Colonic mucosa (tissue), 4 donors: ENCODE data around the gene ELAVL1. TPM values are rescaled to one million over a fixed set of nuclear protein-coding genes. Genes with fewer than 3 reads are reported as not detected.

Experiments
- DNase-seq: peaks from one replicate; pipeline ENCODE4 v3.0.0-alpha.2; 2020
- H3K27ac ChIP-seq: fragments of 200-600 bp; one replicate; pipeline ENCODE4 v1.8.0; 2021
- H3K27me3 ChIP-seq: fragments of 200-600 bp; one replicate; pipeline ENCODE4 v1.8.0; 2021
- H3K36me3 ChIP-seq: fragments of 200-600 bp; one replicate; pipeline ENCODE4 v1.8.0; 2021
- H3K4me1 ChIP-seq: fragments of 200-600 bp; one replicate; pipeline ENCODE4 v1.8.0; 2021; ENCODE audit warnings: mild to moderate bottlenecking
- H3K4me3 ChIP-seq: fragments of 200-600 bp; one replicate; pipeline ENCODE4 v1.8.0; 2021
- H3K9ac ChIP-seq, 2 donors: one replicate each; pipeline ENCODE4 v1.7.0; 2013; ENCODE audit warnings: control low read depth in 2 of 2, low read depth in 2 of 2, low read length in 2 of 2
- H3K9me3 ChIP-seq: fragments of 200-600 bp; one replicate; pipeline ENCODE4 v1.8.0; 2021
- CTCF ChIP-seq: fragments of 200-600 bp; IDR thresholded peaks from one replicate; pipeline ENCODE4 v1.8.0; 2022; ENCODE audit warnings: antibody characterized with exemption, mild to moderate bottlenecking
- intact Hi-C: fragments of 100-400 bp; cut with DNase I; formaldehyde crosslinking; loops from one replicate; pipeline ENCODE4 v1.14.1; 2022
- total RNA-seq, 2 donors: library from RNA; stranded (reverse); fragmentation: NEBNext Ultra II Directional in 1 of 2; extraction: Animal tissue kit (Norgen Biotek cat#: 25700) in 1 of 2; gene quantifications; one replicate each; pipeline ENCODE4 v1.2.1, GENCODE V29; 2021
- donor health status: healthy.
- donor health status: DM: no; HTN: no; CAD: no.
- donor health status: DM: no; HTN: no; CAD: no.

ELAVL1 gene
- total RNA-seq, 2 donors from 2014 or later = 65.8 to 116 TPM

- Histone ChIP-seq H3K27ac (no peak overlapping the region), H3K9ac (no peak overlapping the region), H3K36me3 (no peaks in the 10 kb centered on the region), H3K27me3 (no peaks in the 10 kb centered on the region), H3K4me1 (peaks cover 6% of the 10 kb centered on the region), H3K9me3 (no peaks in the 10 kb centered on the region), H3K4me3 (peak overlapping the region; percentile 68)
- intact Hi-C loops = no loop called here
- TF ChIP-seq CTCF = no peak
- no peak for DNase-seq
Measured at GRCh38 chr19:7941895-7942596, 63.4 kb downstream of the ELAVL1 start.

DNA sequence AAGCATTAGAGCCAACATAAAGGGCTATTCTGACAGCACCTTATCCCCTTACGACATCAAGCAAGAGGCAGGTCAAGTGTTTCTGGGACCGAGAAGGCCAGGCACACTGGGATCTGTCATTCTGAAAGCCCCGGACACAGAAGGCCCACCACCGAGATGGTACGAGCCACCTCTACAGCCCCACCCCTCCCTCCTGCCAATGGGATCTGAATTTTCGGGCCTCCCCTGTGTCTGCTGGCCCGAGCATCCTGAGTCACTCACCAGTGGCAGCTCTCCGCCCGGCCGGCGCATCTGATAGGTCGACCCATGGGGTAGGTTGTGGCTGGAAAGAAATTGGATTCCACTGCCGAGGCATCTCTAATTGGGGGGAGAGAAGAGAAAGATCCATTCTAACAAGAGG, 64.6 kb downstream of the ELAVL1 start:
- H3K36me3 ChIP-seq = no peaks in the 10 kb centered on the region
- H3K4me1 ChIP-seq = peaks cover 6% of the 10 kb centered on the region
- H3K4me3 ChIP-seq = no peak overlapping the region
- TF ChIP-seq CTCF = no peak
- no peaks in the 10 kb centered on the region for H3K27me3 ChIP-seq
- H3K9me3 ChIP-seq = no peaks in the 10 kb centered on the region
- no peak overlapping the region for H3K9ac ChIP-seq
- intact Hi-C loops = no loop called here
- H3K27ac ChIP-seq = no peak overlapping the region
- no peak for DNase-seq

DNA sequence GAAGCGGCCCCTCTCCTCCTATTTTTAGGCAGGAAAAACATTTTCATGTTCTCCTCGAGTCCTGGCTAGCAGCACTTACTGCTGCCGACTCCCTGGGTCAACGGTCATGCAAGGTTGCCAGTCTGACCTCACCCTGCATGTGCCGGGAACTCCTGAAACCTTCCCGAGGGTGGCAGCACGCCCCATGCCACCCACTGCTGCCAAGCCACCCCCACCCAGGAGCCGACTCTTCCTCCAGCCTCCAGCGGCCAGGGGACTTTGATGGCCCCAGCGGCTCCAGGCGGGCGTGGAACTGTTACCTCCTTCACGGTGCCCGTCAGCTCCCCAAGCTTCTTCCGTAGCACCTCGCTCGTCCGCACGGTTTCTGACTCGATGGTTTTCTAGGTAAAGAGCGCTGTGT, 70.7 kb downstream of the ELAVL1 start:
- intact Hi-C loops = no loop called here
- DNase-seq = no peak

GRCh38 chr19:7933828-7934725, 71.4 kb downstream of the ELAVL1 start:
- Histone ChIP-seq H3K4me3 (no peak overlapping the region), H3K9me3 (no peaks in the 10 kb centered on the region), H3K27ac (no peak overlapping the region), H3K4me1 (no peaks in the 10 kb centered on the region), H3K9ac (no peak overlapping the region), H3K36me3 (peaks cover 32% of the 10 kb centered on the region), H3K27me3 (no peaks in the 10 kb centered on the region)
- TF ChIP-seq CTCF = no peak
- intact Hi-C loops = no loop called here
- peak; percentile 59 for DNase-seq

More for the DNA sequence above, 70.7 kb downstream of the ELAVL1 start:
- Histone ChIP-seq H3K9me3 (no peaks in the 10 kb centered on the region), H3K9ac (no peak overlapping the region), H3K27me3 (no peaks in the 10 kb centered on the region), H3K36me3 (peaks cover 32% of the 10 kb centered on the region), H3K4me1 (no peaks in the 10 kb centered on the region), H3K4me3 (no peak overlapping the region), H3K27ac (no peak overlapping the region)
- no peak for TF ChIP-seq CTCF

- no peaks in the 10 kb centered on the region for H3K27me3 ChIP-seq
- DNase-seq = no peak
- H3K36me3 ChIP-seq = peaks cover 32% of the 10 kb centered on the region
- no peak overlapping the region for H3K27ac ChIP-seq
- H3K4me1 ChIP-seq = no peaks in the 10 kb centered on the region
- intact Hi-C loops = no loop called here
- H3K9me3 ChIP-seq = no peaks in the 10 kb centered on the region
- TF ChIP-seq CTCF = no peak
- H3K4me3 ChIP-seq = no peak overlapping the region
- H3K9ac ChIP-seq = no peak overlapping the region
Measured at GRCh38 chr19:7933411-7933810, 72.0 kb downstream of the ELAVL1 start.
